ENCODE results near the gene AXIN2.

DNA sequence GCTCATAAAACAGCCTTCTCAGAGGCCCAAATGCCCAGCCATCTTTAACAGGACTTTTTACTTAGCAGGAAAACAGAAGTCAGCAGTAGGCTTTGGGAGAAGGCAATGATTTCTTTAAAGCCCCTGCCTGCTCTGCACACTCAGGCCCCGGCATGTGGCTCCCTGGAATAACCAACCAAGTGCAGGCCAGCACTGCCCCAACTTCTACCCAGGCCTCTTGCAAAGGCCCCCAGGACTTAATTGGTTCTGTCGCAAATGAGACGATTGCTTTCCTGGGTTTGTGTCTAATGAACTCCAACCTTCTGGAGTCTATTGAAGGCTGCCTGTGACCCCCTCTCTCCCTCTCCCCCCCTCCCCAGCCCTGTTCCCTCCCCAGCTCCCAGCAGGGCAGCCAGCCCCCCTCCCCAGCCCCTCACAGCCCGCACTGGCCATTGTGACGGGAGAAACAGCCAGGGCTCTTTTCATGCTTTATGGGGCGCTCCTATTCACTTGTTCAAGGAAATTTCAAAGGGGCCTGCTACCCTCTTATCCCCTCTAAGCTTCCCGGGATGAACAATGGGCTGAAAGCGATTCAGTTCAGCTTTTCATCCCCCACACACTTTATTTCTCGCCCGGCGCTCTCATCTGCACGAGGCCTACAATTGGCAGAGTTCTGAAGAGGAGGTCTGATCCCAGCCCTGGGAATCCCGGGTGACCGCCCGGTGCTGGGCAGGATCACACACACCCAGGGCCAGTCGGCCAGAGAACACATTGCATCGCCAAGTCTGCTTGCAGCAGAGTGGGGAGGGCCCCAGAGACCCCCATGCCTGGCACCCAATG, 15.5 kb downstream of the AXIN2 start:
- TF ChIP-seq, protein P1, sequence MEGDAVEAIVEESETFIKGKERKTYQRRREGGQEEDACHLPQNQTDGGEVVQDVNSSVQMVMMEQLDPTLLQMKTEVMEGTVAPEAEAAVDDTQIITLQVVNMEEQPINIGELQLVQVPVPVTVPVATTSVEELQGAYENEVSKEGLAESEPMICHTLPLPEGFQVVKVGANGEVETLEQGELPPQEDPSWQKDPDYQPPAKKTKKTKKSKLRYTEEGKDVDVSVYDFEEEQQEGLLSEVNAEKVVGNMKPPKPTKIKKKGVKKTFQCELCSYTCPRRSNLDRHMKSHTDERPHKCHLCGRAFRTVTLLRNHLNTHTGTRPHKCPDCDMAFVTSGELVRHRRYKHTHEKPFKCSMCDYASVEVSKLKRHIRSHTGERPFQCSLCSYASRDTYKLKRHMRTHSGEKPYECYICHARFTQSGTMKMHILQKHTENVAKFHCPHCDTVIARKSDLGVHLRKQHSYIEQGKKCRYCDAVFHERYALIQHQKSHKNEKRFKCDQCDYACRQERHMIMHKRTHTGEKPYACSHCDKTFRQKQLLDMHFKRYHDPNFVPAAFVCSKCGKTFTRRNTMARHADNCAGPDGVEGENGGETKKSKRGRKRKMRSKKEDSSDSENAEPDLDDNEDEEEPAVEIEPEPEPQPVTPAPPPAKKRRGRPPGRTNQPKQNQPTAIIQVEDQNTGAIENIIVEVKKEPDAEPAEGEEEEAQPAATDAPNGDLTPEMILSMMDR (IDR thresholded peaks at IDR 0.05; ENCODE audit: insufficient read depth, low read depth, low read length), result no peak
- TF ChIP-seq EZH2 (IDR thresholded peaks at IDR 0.05; ENCODE audit: insufficient read depth, low read length), result no peak

Measured in astrocyte (in vitro differentiated cells and primary cell).